GM21723 (cell line): Measurements from ENCODE around the gene FAM234A.

Source experiments
- ATAC-seq: cut with Tn5 transposase; IDR thresholded peaks from one replicate; pipeline ENCODE4 v1.9.1; 2021; ENCODE audit warnings: mild to moderate bottlenecking, moderate library complexity; ENCODE audit not compliant: unreplicated experiment

Gene FAM234A

GRCh38 chr16:280552-280951, 45.9 kb downstream of the FAM234A start, which contains the start of gene ARHGDIG:
ARHGDIG (plus strand) TSS chr16:280591; CDS start chr16:280681, 90 bp downstream.
- ATAC-seq: no peak

DNA sequence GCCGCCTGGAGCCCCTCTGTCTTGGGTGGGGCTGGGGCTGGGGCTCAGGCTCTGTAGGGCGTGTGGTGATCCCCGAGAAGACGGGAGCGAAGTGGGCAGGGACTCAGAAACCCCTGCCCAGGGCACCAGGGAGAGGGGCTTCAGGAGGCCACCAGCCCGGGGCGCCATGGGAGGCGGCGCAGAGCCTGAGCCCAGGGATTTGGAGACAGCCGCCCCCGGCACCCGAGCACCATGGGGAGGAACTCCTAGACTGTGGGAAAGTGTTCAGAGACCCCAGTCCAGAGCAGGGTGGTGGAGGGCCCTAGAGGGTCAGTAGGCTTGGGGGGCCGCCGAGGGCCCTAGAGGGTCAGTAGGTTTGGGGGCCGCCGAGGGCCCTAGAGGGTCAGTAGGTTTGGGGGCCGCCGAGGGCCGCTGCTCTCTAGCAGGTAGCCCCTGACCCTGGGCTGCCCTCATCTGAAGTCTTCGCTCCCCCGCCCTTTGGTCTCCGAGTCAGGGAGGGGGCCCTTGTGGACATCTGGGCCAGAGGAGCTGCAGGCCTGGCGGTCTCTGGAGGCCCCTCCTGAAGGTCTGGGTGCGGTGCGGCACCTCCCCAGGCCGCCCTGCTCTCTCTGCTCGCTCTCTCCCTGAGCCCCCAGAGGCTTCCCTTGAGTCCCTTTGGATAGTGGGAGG, 46.5 kb downstream of the FAM234A start:
- ATAC-seq: no peak

GRCh38 chr16:281660-282255, 47.1 kb downstream of the FAM234A start:
- ATAC-seq: no peak

DNA sequence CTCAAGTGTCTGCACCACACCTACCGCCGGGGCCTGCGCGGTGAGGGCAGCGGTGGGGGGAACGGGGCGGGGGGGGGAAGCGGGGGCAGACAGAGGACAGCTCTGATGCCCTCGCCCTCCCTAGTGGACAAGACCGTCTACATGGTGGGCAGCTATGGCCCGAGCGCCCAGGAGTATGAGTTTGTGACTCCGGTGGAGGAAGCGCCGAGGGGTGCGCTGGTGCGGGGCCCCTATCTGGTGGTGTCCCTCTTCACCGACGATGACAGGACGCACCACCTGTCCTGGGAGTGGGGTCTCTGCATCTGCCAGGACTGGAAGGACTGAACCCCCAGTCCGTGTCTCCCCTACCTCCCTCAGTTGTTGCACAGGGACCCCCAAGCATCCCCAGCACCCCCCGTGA, 47.9 kb downstream of the FAM234A start:
- no peak for ATAC-seq

GRCh38 chr16:283033-283805, 48.6 kb downstream of the FAM234A start, which contains the start of gene PDIA2:
PDIA2 (plus strand) TSS chr16:283164; CDS start chr16:283170, 6 bp downstream.
- ATAC-seq: no peak

- ATAC-seq: no peak
These were observed 49.8 kb downstream of the FAM234A start for GRCh38 chr16:284204-285120.

GRCh38 chr16:285146-286055, 50.8 kb downstream of the FAM234A start:
- no peak for ATAC-seq

GRCh38 chr16:286491-287297, 52.1 kb downstream of the FAM234A start:
- ATAC-seq: no peak

GRCh38 chr16:287298-287811, 52.7 kb downstream of the FAM234A start:
- ATAC-seq: no peak

- ATAC-seq: no peak
These were observed 53.6 kb downstream of the FAM234A start for GRCh38 chr16:287981-288920.

- no peak for ATAC-seq
These were observed 54.9 kb downstream of the FAM234A start for GRCh38 chr16:289395-289997.

DNA sequence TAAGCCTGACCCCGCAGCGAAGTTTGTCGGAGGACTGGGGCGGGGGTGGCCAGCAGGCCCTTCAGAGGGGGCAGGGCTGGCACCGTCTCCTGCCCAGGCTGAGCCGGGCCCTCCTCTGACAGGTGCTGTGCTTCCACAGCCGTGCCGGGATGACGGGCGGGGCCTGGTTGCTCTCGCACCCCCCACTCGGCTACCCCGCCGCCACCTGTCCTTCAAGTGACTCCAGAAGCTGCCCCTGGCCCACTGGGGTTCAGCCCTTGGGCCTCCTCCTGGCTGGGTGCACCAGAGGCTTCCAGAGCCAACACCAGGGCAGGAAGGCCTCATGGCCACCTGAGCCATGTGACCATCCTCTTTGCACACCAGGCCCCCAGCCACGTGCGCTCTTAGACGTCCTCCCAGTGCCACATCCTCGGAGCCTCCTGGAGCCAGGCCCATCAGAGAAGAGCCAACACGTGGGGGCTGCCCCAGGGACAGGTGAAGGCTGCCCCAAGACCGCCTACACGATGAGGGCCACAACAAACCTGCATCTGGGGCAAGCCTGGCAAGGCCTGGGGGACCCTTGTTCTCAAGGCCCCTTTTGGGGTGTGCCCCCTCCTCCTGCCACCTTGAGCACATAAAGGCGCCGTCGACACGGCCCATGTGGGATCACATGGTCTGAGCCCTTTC, 55.5 kb downstream of the FAM234A start:
- ATAC-seq: no peak

DNA sequence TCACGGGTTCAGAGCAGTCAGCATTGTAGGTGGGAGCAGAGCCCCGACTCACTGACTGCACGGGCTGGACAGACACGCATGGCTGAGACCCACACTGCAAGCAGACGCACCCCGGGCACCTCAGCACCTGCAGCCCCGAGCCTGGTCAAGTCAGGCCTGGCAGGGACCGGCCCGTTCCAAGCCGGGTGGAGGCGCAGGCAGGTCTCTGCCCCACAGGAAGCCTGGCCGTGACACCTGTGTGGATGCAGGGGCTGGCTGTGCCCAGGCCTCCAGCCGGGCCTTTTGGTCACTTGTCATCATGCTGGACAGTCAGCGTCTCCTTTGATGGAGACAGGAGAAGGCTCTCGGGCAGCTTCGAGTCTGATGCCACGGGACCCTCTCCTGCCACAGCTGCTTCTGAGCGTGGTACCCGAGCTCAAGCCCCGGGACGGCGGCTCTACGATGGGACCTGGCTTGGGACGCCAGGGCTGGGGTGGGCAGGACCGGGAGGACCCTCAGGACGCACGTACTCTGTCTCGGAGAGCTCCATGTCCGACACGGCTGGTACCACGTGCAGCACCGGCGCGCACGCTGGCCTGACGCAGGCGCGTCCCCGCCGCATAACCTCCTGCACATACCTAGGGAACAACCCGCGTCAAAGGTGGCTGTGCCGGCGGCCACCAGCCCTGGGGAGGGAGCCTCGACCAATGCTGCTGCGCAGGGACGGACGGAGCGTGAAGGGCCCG, 56.2 kb downstream of the FAM234A start:
- ATAC-seq: no peak

- no peak for ATAC-seq
These were observed 56.9 kb downstream of the FAM234A start for GRCh38 chr16:291539-291938.

DNA sequence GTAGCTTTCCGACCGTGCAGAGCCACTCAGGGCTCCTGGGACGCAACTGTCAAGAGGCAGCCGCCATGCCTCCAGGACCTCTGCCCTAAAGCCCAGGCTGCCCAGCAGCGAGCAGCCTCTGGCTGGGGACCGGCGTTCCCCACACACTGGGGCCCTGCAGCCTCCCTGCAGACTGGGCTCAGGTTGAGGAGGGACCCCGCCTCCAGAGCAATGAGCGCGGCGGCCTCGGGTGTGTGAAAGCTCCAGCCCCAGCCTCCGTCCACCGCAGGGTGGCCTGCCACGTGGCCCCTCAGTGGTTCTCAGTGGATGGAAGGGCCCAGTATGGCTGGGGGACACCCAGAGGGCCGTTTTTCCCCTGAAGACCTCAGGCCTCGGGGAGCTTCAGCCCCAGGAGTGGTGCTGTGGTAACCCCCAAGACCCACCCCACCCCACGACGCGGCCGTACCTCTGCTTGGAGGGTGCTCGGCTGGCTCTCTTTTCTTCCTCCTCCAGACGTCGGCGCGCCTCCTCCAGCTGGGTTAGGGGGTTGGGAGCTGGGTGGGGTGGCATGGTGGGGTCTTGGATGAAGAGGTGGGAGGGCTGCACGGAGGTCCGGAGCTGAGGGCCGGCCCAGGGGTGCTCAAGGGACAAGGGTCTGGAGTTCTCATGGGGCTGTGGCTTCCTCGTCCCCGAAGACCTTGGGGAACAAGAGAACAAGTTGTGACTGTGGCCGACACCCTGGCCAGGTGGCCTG, 58.6 kb downstream of the FAM234A start:
- ATAC-seq: no peak
